ENCODE measurements around the gene GPR35.

The GPR35 gene, protein sequence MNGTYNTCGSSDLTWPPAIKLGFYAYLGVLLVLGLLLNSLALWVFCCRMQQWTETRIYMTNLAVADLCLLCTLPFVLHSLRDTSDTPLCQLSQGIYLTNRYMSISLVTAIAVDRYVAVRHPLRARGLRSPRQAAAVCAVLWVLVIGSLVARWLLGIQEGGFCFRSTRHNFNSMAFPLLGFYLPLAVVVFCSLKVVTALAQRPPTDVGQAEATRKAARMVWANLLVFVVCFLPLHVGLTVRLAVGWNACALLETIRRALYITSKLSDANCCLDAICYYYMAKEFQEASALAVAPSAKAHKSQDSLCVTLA

DNA sequence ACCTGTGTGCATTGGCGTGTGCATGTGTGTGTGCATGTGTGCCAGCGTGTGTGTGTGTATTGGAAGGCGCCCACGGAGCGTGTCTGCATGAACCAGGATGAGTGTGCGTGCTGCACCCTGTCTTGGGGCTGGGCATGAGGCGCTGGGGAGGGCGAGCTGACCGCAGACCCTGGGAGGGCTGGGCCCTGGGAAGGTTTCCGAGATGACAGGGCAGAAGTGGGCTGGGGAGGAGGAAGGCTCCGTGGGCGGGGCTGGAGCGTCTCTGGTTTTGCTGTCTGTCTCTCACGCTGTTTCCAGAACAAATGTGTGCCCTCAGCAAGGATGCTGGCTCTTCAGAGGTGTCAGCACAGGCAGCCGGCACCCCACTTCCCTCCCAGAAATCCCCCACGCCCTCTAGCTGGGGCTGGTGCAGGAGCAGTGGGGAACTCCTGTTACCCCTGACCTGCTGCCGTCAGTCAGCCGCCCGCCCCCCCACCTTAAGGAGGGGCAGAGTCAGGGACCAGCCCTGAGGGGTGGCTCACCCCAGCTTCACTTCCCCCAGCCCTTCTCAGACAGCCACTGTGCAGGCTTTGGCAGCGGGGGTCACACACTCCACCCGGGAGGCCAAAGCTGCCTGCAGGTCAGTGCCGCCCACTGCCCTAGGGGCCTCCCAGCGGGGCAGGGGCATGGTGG, at the start of gene GPR35:
Gene GPR35 (plus strand): TSS at position 531 of the 672 bp plus-strand sequence. CDS start 4,473 bp downstream, outside the sequence.
- no peak for TF ChIP-seq CTCF (IDR thresholded peaks at IDR 0.05; ENCODE audit: insufficient read depth, missing control alignments)
- DNase-seq (ENCODE audit: insufficient read length, low spot score) (no peak), FAIRE-seq (no peak)

DNA sequence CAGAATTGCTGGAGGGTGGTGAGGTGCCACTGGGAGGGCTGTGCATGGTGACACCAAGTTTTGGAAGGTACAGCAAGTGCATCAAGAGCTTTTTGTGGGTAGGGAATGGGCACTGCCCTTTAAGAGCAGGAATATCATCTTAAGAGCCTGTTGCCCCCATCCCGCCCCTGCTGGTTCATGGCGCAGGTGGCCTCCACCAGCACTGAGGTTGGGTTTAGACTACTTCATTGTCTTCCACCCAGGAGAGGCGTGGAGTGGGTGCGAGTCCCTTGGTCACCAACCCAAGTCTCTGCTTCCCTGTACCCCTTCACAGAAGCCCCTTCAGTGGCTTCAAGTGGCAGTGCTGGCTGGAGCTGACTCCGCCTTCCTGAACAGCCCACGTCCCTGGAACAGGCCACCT, 49.2 kb upstream of the GPR35 start:
- TF ChIP-seq CTCF (IDR thresholded peaks at IDR 0.05; ENCODE audit: insufficient read depth, missing control alignments) = no peak
- DNase-seq (ENCODE audit: insufficient read length, low spot score) (no peak), FAIRE-seq (no peak)

GRCh38 chr2:240576436-240577205, 48.7 kb upstream of the GPR35 start:
- FAIRE-seq (no peak), DNase-seq (ENCODE audit: insufficient read length, low spot score) (no peak)
- TF ChIP-seq CTCF (IDR thresholded peaks at IDR 0.05; ENCODE audit: insufficient read depth, missing control alignments) = no peak

- DNase-seq (ENCODE audit: insufficient read length, low spot score) (no peak), FAIRE-seq (no peak)
- no peak for TF ChIP-seq CTCF (IDR thresholded peaks at IDR 0.05; ENCODE audit: insufficient read depth, missing control alignments)
Observed at GRCh38 chr2:240577281-240578109, 47.8 kb upstream of the GPR35 start.

DNA sequence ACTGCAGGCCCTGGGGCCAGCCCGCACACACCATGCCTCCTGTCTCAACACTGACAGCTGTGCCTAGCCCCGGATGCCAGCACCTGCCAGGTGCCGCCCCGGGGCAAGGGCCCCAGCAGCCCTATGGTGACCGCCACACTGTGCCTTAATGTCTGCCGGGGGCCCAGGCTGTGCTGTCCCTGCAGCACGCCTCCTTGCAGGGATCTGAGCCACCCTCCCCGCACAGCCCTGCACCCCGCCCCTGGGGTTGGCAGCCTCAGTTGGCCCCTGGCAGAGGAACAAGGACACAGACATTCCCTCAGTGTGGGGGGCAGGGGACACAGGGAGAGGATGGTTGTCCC, 47.2 kb upstream of the GPR35 start:
- DNase-seq (ENCODE audit: insufficient read length, low spot score) = no peak
- no peak for TF ChIP-seq CTCF (IDR thresholded peaks at IDR 0.05; ENCODE audit: insufficient read depth, missing control alignments)
- FAIRE-seq = no peak

DNA sequence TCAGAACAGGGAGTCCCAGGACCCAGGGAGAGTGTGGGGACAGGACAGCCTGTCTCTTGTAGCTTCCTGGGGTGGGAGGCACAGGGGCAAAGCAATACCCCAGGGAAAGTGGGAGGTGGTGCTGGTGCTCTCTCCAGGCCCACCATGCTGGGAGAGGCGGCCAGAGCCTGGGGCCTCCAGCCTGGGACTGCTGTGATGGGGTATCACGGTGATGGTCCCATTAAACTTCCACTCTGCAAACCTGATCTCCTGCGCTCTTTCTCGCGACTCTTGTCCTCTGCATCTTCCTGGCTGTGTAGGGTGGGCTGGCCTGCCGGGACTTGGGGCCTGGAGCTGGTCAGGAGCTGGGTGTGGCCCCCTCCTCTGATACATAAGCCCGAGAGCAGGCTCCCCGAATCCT, 46.8 kb upstream of the GPR35 start:
- no peak for FAIRE-seq
- no peak for DNase-seq (ENCODE audit: insufficient read length, low spot score)
- TF ChIP-seq CTCF (IDR thresholded peaks at IDR 0.05; ENCODE audit: insufficient read depth, missing control alignments) = no peak

Measured in D721Med (cell line).